ENCODE results near the gene ZBTB14.

- no peak for TF ChIP-seq POLR2A (IDR thresholded peaks at IDR 0.05)
- no peak for TF ChIP-seq CTCF (IDR thresholded peaks at IDR 0.05)
- TF ChIP-seq EP300 (IDR thresholded peaks at IDR 0.05), result no peak
Measured at GRCh38 chr18:5287854-5288253, 7.7 kb downstream of the ZBTB14 start.

All from tibial nerve (tissue), 4 donors.